ENCODE data around the gene RPL4.
"Not testable (repeated sequence)": the region's sequence is repeated elsewhere in the genome, so short reads cannot be mapped to it uniquely, and the experiment has no call there.

The RPL4 gene

DNA sequence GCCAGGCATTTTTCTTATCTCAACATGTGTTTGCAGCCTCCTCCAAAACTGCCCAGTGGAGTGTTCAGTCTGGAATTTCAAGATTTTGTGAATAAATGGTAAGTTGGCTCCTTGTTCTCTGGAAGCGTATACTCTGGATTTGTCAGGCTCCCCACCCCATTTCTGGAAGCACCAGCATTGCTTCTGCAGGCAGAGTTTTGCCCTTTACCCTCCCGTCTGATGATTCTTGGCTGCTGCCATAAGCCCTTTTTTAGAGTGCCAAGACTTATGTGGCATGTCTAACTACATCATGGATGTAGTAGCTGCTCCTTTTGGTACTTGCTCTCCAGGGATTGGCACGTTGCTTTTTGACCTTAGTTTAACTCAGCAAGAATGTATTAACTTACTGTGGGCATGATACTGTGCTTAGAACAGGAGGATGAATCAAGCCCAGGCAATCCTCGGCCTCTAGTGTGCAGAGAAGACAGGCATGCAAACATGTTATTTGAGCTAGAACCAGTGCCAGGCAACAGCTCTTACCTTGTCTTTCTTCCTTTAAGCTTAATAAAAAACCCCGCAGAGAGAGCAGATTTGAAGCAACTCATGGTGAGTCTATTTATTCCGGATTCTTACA, 15.4 kb downstream of the RPL4 start:
- DNase-seq, result no peak

DNA sequence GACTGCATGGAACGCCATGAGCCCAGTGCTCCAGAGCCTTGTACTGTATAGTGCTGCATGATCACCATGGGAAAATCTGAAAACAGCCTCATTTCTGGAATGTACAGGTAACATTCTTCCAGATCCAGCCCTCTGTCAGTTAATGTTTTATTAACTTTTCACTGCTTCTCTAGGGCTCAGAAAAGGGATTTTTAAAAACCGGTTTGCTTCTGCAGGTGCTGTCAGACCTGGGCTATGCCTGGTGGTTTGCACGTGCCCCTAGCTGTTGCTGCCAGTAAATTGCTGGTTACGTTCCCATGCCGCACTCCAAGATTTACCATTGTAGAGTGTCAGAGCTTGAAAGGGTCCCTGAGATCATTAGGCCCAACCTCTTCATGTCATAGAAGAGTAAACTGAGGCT, 16.1 kb downstream of the RPL4 start:
- no peak for DNase-seq

GRCh38 chr15:66486887-66487286, 17.8 kb downstream of the RPL4 start:
- no peak for DNase-seq

DNA sequence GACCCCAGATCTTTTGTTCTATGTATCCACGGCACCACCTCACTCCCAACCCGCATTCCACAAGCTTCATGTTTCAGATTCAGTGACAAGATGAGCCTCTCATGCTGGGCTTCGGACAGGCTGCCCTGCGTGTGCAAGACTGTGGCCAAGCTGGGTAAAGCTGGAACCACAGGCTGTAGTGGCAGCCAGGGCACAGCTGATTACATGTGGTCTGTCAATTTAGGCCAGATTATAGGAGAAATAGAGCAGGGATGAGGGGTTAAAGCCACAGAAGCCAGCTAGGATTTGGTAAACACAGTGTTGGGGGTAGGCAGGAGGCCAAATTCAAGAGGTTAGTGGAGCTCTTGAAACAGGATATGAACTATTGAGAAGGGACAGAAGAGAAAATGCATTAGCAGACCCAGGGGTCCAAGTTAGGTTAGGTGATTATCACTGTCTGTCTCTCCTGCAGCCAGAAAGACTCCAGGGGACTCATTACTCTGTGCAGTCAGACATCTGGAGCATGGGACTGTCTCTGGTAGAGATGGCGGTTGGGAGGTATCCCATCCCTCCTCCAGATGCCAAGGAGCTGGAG, 20.0 kb downstream of the RPL4 start:
- DNase-seq, result no peak

GRCh38 chr15:66483131-66483566, 21.5 kb downstream of the RPL4 start:
- peak in 2 of 4 experiments; percentile 23 to 25 for DNase-seq

DNA sequence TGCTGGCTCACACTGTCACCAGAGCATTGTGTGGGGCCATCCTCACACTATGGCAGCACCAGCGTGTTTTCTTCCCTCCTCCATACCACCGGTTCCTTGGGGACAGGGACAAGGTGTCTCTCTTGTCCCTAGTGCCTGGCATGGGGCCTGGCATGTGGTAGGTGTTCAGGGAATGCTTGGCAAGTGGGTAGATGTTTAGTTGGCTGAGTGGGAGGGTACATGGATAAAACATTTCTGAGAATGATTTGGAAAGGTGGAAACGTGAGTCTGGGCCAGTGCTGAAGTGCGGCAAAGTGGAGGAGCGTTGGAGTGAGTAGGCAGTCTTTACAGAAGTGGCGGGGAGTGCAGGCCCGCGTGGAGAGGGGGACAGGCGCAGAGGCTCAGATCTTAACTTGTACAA, 22.1 kb downstream of the RPL4 start:
- no peak for DNase-seq

DNA sequence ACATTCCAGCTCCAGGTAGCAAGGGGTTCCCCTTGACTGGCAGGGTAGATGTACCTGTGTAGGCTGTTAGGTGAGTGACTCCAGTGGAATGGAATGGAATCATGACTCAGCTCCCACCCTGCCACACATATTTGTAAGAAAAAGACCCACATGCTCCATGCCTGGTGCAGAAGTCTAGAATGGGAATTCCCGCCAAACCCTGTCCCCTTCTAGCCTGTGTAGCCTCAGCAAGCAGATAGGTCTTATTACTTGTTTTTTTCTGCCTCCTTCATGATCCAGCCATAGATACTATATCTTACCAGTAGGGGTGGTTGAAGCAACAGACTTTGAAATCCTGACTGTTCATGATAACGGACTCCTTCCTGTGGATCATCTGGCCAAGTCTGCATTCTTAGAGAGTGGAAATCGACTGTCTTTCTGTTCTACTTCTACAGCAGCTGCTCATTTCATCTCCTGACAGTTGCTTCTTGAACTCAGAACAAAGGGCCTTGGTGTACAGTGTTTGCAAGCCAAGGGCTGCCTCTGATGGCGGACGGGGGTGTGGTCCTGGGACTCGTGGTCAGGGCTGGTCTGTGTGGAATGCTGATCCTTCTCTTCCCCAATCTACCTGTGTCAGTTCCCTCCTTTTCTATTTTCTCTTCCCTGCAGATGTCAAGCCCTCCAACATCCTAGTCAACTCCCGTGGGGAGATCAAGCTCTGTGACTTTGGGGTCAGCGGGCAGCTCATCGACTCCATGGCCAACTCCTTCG, 23.4 kb downstream of the RPL4 start:
- no peak for DNase-seq

DNA sequence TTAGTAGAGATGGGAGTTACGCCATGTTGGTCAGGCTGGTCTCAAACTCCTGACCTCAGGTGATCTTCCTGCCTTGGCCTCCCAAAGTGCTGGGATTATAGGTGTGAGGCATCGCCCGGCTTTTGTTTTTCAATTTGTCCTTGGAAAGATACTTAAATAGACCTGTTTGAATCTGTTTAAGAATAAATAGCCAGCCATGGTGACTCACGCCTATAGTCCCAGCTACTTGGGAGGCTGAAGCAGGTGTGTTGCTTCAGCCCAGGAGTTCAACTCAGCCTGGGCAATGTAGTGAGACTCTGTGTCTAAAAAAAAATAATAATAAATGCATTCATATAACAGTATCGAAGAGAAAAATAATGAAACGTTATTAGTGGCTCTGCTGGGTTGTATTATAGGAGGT, 24.4 kb downstream of the RPL4 start:
- DNase-seq, result no peak

DNA sequence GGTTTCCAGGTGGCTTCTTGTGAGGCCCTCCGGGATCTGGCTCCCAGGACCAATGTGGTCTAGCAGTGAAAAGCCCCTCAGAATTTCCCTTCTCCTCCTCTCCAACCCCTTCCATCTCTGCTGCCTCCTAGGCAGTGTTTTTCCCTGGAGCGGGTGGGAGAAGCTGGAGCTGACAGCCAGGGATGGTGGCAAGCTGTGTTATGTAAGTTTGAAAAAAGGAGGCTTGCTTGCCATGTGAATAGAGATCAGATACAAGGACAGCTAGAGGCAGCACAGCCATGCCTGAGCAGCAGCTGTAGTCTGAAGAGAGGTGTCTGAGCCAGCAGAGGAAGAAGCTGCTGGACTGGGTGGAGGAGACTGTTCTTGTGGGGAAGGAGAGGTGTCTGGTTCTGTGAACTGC, 27.6 kb downstream of the RPL4 start:
- DNase-seq, result no peak

- peak in 3 of 4 experiments; percentile 13 to 30 (median 23) for DNase-seq
Observed at GRCh38 chr15:66476535-66476934, 28.1 kb downstream of the RPL4 start.

DNA sequence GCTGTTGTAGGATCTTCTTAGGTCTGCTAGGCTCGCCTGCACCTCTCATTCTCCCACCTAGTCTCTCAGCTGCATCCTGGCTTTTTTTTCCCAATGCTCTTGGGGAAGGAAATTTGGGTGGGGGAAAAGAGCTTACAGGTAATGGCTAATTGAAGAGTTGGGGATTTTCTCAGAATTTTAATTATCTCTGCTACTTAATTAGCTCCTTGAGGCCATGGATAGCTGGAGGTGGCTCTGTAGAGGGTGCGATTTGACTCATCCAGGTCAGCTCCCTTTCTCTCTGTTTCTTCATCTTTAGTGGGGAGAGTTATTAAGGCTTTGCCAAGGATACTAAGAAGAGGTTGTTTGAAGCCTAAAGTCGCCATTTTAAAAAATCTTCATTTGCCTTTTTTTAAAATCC, 29.7 kb downstream of the RPL4 start:
- DNase-seq, result no peak

- no peak for DNase-seq
Observed at GRCh38 chr15:66474135-66474534, 30.5 kb downstream of the RPL4 start.

- DNase-seq, result no peak
Observed at GRCh38 chr15:66472176-66472999, 32.3 kb downstream of the RPL4 start.

DNA sequence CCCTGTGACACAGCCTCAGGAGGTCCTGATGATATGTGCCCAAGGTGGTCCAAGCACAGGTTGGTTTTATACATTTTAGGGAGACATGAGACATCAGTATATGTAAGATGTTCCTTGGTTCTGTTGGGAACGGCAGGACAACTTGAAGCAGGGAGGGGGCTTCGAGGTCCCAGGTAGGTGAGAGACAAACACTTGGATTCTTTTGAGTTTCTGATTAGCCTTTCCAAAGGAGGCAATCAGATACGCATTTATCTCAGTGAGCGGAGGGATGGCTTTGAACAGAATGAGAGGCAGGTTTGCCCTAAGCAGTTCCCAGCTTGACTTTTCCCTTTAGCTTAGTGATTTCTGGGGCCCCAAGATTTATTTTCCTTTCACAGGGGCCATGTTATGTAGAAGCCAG, 33.8 kb downstream of the RPL4 start:
- not testable (repeated sequence) for DNase-seq

GRCh38 chr15:66467162-66468040, 37.3 kb downstream of the RPL4 start:
- DNase-seq, result not testable (repeated sequence)

- DNase-seq, result peak in 2 of 4 experiments; percentile 25
Observed at GRCh38 chr15:66465294-66465693, 39.4 kb downstream of the RPL4 start.

DNA sequence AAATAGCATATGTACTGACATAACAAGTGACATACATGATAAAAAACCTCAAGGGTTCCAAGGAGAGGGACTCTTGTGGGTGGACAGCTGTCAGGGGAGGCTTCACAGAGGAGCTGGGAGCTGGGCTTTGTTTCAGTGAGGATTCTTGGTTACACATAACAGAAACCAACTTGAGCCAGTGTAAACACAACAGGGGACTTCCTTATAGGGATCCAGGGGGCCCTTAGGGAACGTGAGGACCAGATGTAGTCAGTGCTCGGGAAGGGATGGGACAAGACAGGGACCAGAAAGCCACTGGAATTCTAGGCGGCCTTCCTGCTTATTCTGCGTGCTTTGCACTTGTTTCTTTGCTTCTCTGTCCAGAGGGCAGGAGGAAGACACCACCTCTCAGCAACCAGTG, 42.0 kb downstream of the RPL4 start:
- no peak for DNase-seq

- DNase-seq, result no peak
Observed at GRCh38 chr15:66461917-66462316, 42.7 kb downstream of the RPL4 start.

- DNase-seq, result not testable (repeated sequence)
Observed at GRCh38 chr15:66461294-66461693, 43.4 kb downstream of the RPL4 start.

DNA sequence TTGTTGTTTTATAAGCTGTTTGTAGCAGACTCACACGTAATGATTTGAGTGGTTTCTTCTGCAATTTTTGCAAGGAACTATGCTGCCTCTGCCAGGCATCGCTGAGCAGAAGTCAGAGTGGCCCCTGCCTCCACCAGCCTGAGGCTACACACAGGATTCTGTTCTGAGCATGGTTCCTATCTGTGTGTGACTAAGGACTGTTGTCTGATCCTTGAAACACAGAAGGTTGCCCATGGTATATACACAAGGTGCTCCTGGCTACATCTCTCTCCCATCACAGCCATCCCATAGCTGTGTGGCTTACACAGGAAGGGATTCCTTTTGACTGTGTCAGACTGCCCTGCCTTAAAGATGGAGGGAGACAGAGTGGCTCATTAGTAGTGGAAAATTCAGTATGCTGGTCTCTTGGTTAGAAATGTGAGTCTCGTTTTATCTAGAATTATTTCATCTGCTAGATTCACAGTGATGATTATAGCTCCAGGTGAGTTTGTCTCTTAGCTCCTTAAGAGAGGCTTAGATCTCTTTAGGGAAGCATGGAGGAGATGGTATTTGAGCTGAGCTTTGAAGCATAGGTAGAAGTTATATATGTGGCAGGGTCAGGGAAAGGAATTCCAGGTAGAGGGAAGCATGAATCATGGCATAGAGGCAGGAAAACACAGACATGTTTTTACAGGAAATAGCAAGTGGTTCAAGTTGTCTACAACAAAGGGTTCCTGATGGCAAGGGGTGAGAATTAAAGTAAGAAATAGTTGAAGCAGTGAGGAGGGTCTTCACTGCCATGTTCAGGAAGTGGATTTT, 44.6 kb downstream of the RPL4 start:
- peak in 1 of 4 experiments; percentile 16 for DNase-seq

- DNase-seq, result no peak
Observed at GRCh38 chr15:66456211-66456610, 48.4 kb downstream of the RPL4 start.

Data from suppressor macrophage (primary cell).